DND-41 (cell line): ENCODE measurements around the gene SNTA1.

Source experiments
- ATAC-seq: fragments of 200-7000 bp; cut with Tn5 transposase; 3 replicates; pipeline ENCODE4 v1.9.1; 2021; ENCODE audit warnings: low read depth; ENCODE audit not compliant: insufficient read depth
- DNase-seq: peaks from one replicate; pipeline ENCODE4 v3.0.0-alpha.2; 2020
- H2AFZ ChIP-seq: 2 replicates; pipeline ENCODE4 v1.6.0; 2012; ENCODE audit warnings: low read depth, low read length
- H3K27ac ChIP-seq: 2 replicates; pipeline ENCODE4 v1.5.1; 2012; ENCODE audit warnings: low read length, inconsistent platforms
- H3K27me3 ChIP-seq: fragments of 200-600 bp; sonication (generic); 2 replicates; pipeline ENCODE4 v1.6.0; 2012; ENCODE audit warnings: low read length, mild to moderate bottlenecking, inconsistent platforms; ENCODE audit not compliant: insufficient read depth, poor library complexity
- H3K36me3 ChIP-seq: 2 replicates; pipeline ENCODE4 v1.5.1; 2012; ENCODE audit warnings: low read length, inconsistent platforms; ENCODE audit not compliant: insufficient read depth
- H3K4me1 ChIP-seq: 2 replicates; pipeline ENCODE4 v1.5.1; 2012; ENCODE audit warnings: mild to moderate bottlenecking, low read length; ENCODE audit not compliant: insufficient read depth
- H3K4me2 ChIP-seq: 2 replicates; pipeline ENCODE4 v1.6.0; 2012; ENCODE audit warnings: mild to moderate bottlenecking, moderate library complexity, low read length, inconsistent platforms; ENCODE audit not compliant: insufficient read depth
- H3K4me3 ChIP-seq, 2 experiments: fragments of 200-600 bp in 1 of 2; shearing (Covaris generic) in 1 of 2; 2 replicates each; pipeline ENCODE4 v1.5.1; 2012 to 2016; ENCODE audit warnings: inconsistent platforms in 2 of 2, low read length in 2 of 2, mild to moderate bottlenecking in 2 of 2, low read depth in 1 of 2, moderate library complexity in 1 of 2
- H3K79me2 ChIP-seq: 2 replicates; pipeline ENCODE4 v1.6.0; 2012; ENCODE audit warnings: low read length, inconsistent platforms; ENCODE audit not compliant: insufficient read depth
- H3K9ac ChIP-seq: 2 replicates; pipeline ENCODE4 v1.6.0; 2012; ENCODE audit warnings: low read depth, mild to moderate bottlenecking, inconsistent platforms, low read length, moderate library complexity
- H3K9me3 ChIP-seq: 2 replicates; pipeline ENCODE4 v1.5.1; 2012; ENCODE audit warnings: low read length, moderate library complexity, mild to moderate bottlenecking, inconsistent platforms; ENCODE audit not compliant: insufficient read depth, severe bottlenecking
- H4K20me1 ChIP-seq: 2 replicates; pipeline ENCODE4 v1.6.0; 2012; ENCODE audit warnings: low read length; ENCODE audit not compliant: insufficient read depth
- EZH2 ChIP-seq: IDR thresholded peaks from 3 replicates; pipeline ENCODE4 v1.6.1; 2012; ENCODE audit warnings: borderline replicate concordance, low read depth, mild to moderate bottlenecking, moderate library complexity, low read length, inconsistent platforms; ENCODE audit not compliant: severe bottlenecking
- TF ChIP-seq, protein P1 (sequence below): IDR thresholded peaks from 2 replicates; pipeline ENCODE4 v1.5.1; 2012; ENCODE audit warnings: borderline replicate concordance, low read length, moderate library complexity, mild to moderate bottlenecking; ENCODE audit not compliant: poor library complexity, severe bottlenecking; ENCODE audit errors: extremely low read depth

SNTA1 gene

DNA sequence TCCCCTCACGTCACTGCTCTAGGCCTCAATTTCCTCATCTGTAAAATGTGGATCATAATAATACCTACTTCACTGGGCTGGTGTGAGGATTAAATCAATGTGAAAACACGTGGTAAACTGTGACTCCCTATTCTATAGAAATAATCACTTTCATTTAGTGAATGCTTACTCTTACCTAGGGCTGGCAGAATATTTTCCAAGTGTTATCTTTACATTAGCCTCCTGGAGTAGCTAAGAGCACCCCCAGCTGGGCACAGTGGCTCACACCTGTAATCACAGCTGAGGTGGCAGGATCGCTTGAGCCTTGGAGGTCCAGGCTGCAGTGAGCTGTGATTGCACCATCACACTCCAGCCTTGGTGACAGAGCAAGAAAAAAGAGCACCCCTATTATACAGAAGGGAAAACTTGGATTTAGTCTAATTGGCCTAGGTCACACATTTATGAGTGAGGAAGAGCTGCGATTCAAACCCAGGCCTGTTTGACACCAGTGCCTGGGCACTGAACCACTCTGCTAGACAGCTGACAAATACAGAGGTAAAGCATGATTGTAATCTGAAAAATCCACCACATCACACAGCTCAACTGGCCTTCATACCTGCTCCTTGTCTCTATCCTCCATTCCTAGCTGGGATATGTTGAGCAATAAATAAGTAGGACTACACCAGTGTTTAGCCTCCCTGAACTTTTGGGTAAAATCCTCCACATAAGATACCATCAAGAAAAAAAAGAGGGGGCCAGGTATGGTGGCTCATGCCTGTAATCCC, 1.4 kb upstream of the SNTA1 start:
- peak overlapping the region; percentile 31; the same call in 1 of the 2 replicates for H3K27ac ChIP-seq
- H3K79me2 ChIP-seq = no peaks in the 10 kb centered on the region
- H3K36me3 ChIP-seq = no peaks in the 10 kb centered on the region
- peak overlapping the region; percentile 60 to 100; a peak in 3 of 4 replicates for H3K4me3 ChIP-seq
- peak overlapping the region; percentile 76 for H3K9ac ChIP-seq
- no peaks in the 10 kb centered on the region for H3K9me3 ChIP-seq
- H2AFZ ChIP-seq = peak overlapping the region; percentile 60
- no peaks in the 10 kb centered on the region for H4K20me1 ChIP-seq
- TF ChIP-seq EZH2 = no peak
- TF ChIP-seq, protein P1, sequence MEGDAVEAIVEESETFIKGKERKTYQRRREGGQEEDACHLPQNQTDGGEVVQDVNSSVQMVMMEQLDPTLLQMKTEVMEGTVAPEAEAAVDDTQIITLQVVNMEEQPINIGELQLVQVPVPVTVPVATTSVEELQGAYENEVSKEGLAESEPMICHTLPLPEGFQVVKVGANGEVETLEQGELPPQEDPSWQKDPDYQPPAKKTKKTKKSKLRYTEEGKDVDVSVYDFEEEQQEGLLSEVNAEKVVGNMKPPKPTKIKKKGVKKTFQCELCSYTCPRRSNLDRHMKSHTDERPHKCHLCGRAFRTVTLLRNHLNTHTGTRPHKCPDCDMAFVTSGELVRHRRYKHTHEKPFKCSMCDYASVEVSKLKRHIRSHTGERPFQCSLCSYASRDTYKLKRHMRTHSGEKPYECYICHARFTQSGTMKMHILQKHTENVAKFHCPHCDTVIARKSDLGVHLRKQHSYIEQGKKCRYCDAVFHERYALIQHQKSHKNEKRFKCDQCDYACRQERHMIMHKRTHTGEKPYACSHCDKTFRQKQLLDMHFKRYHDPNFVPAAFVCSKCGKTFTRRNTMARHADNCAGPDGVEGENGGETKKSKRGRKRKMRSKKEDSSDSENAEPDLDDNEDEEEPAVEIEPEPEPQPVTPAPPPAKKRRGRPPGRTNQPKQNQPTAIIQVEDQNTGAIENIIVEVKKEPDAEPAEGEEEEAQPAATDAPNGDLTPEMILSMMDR = peak; percentile 58
- peaks cover 25% of the 10 kb centered on the region for H3K4me1 ChIP-seq
- no peak for ATAC-seq
- H3K4me2 ChIP-seq = peak overlapping the region; percentile 100
- DNase-seq = peak; percentile 38
- H3K27me3 ChIP-seq = peaks cover 10% of the 10 kb centered on the region

DNA sequence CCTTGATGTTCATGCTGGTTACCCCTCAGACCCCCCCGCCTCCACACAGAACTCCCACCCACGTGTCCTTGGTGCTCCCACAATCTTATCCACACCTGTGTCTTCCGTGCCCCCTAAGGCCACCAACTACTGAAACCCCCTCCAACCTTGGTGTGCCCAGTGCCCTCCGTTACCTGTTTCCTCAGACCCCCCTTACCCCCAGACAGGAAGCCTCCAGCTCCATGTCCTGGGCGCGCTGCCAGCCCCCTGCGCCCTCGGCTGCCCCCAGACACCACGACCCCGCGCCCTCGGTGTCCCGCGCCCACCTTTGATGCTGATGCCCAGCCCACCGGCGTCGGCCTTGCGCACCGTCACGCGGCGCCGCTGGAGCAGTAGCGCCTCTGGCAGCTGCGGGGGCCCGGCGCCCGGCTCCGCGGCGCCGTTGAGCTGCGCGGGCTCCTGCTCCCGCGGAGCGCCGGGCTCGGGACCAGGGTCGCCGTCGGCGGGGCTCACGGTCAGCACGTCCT, 504 bp downstream of the SNTA1 start:
- no peaks in the 10 kb centered on the region for H3K79me2 ChIP-seq
- H3K9me3 ChIP-seq = no peaks in the 10 kb centered on the region
- peak overlapping the region; percentile 99 for H2AFZ ChIP-seq
- H4K20me1 ChIP-seq = no peaks in the 10 kb centered on the region
- peak overlapping the region; percentile 76 for H3K9ac ChIP-seq
- H3K27me3 ChIP-seq = peaks cover 10% of the 10 kb centered on the region
- peak overlapping the region; percentile 100 for H3K4me2 ChIP-seq
- peak overlapping the region; percentile 15 to 100; a peak in 3 of 4 replicates for H3K4me3 ChIP-seq
- DNase-seq = peak; percentile 57
- no peak overlapping the region for H3K27ac ChIP-seq
- TF ChIP-seq, protein P1 = no peak
- peak; percentile 66 for TF ChIP-seq EZH2
- H3K4me1 ChIP-seq = peaks cover 25% of the 10 kb centered on the region
- H3K36me3 ChIP-seq = no peaks in the 10 kb centered on the region
- peak; percentile 33 for ATAC-seq

DNA sequence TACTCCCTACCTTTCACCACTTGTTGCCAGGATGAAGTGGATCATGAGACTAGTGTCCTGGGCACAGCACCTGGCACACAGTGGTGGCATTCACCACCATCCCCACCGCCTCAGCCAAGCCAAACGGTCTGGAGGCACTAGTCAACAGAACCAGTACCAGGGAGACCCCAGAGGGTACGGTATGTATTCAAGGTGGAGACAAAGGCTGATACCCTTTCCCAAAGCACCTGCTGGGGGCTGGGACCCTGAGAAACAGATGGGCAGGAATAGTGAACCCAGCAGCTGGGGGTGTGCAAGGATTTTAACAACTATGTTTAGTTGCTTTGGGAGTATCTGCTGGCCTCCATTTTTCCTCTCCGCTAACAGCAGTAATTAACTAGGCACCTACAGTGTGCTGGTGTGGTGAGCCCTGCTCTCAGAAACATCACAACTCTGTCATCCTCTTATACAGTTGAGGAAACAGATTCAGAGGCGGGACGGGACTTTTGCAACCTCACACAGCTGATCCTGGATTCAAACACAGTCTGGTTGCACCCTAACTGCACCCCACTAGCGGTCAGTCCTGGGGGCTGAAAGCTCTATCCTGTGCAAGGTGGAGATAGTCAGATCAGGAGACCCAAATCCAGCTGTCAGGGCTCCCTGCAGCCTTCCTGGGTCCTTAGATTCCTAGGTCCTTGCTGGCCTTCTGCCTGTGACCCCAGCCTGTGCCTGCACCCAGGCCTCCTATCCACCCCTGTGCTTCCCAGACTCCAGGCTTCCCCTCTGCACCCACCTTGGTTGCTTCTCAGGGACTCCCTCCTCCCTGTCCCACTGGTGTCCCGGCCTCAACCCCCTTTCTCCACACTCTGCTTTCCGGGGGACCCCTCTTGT, 1.2 kb downstream of the SNTA1 start:
- ATAC-seq (no peak), DNase-seq (no peak)
- Histone ChIP-seq H4K20me1 (no peaks in the 10 kb centered on the region), H3K4me3 (peak overlapping the region in 1 of 2 experiments; percentile 100; a peak in 2 of 4 replicates), H3K27ac (no peak overlapping the region), H2AFZ (no peak overlapping the region), H3K27me3 (peaks cover 10% of the 10 kb centered on the region), H3K9me3 (no peaks in the 10 kb centered on the region), H3K36me3 (no peaks in the 10 kb centered on the region), H3K4me1 (peaks cover 25% of the 10 kb centered on the region), H3K9ac (peak overlapping the region; percentile 76; the same call in 1 of the 2 replicates), H3K4me2 (peak overlapping the region; percentile 100), H3K79me2 (no peaks in the 10 kb centered on the region)
- TF ChIP-seq, protein P1 = no peak
- no peak for TF ChIP-seq EZH2
